ENCODE measurements around the gene SH3PXD2A.
"Not testable (repeated sequence)": the region's sequence is repeated elsewhere in the genome, so short reads cannot be mapped to it uniquely, and the experiment has no call there.

The SH3PXD2A gene

DNA sequence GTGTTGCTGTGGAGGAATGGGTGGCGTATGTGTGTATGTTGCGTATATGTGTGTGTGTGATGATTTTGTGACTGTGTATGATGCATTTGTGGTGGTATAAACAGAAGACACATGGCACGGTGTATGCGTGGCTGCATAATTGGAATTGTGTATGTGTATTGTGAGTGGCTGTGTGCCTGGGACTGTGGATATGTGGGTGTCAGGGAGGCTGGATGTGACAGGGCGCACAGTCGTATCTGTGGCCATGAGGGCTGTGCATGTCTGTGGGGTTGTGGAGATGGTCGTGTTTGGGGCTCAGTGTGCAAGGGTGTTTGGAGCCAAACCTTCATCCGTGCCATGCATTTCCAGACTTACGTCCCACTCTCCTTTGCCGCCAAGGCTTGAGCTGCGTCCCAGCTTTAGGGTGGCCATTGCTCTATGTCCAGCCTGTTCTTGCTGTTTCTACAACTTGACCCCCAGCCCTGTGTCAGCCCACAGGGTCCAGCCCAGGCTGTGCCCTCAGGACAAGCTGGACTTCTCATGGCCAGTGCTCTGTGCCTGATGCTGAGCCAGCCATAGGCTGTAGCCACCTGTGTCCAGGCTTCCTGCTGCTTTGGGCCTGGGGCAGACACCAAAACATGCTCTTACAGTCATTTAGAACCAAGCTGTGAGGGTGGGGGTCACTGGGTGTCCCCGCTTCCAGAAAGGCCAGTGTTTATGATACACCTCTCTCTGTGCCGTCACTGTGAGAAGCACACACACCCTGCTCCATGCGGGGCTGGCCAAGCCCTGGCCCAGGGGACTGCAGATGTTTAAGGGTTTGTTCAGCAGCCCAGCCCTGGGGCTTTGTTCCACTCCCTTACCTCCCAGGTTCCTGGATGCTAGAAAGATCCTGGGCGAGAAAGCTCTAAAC, 234.2 kb downstream of the SH3PXD2A start:
- no peak for DNase-seq (ENCODE audit: low read depth in 3 of 3)

DNA sequence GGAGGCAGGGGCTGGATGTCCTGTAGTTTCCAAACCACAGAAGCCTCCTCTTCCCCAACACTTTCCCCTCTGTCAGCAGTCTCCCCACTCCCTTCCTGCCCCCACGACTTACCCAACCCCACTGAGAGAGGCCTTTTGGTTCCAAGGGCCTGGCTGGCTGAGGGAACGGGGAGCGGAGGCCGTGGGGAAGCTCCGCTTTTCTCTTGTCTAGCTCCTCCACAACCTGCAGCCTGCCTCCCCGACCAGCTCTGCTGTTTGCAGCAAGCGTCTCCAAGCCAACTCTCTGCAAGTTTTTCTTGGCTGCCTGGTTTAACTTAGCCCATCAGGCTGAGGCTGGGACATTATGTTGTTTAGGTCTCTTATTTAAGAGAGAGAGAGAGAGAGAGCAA, 235.0 kb downstream of the SH3PXD2A start:
- DNase-seq (ENCODE audit: low read depth in 3 of 3) = no peak

DNA sequence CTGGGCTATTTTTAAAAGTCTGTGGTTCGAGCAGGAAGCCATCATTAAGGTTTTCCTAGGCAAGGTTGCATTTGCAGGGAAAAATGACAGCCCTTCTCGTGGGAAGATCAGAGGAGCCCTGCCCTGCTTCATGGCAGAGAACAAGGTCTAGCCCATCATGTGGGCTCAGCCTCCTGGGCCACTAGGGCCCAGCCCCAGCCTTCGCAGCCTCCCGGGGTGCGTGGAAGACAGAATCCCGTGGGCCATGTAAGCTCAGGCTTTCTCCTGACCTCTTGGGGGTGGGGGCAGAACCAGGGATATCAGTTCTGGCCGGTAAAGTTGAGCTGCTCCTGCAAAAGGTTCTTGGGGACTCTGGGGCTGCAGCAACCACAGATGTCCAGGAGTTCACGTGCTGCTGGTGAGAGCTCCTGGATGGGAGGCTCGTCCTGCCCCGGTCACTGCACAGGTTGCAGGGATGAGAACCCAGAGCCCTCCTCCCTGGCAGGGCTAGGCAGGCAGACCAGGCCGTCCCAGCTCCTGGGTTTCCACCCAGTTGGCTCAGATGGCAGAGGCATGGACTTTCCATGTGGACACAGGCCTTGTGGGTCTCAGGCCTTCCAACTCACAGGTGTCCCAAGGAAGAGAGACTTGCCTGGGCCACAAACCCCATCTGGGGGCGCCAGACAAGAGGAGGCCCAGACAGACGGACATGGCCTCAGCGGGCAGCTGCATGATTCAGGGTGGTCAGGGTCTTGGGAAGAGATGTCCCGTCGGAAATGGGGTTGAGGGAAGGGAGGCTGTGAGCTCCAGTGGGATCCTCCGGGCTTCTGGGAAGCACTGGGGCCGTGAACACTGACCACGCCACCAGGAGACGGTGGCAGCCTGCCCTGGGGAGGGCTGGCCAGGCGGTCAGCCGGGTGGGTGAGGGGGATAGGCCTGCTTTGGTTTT, 235.7 kb downstream of the SH3PXD2A start:
- DNase-seq (ENCODE audit: low read depth in 3 of 3) = no peak

DNA sequence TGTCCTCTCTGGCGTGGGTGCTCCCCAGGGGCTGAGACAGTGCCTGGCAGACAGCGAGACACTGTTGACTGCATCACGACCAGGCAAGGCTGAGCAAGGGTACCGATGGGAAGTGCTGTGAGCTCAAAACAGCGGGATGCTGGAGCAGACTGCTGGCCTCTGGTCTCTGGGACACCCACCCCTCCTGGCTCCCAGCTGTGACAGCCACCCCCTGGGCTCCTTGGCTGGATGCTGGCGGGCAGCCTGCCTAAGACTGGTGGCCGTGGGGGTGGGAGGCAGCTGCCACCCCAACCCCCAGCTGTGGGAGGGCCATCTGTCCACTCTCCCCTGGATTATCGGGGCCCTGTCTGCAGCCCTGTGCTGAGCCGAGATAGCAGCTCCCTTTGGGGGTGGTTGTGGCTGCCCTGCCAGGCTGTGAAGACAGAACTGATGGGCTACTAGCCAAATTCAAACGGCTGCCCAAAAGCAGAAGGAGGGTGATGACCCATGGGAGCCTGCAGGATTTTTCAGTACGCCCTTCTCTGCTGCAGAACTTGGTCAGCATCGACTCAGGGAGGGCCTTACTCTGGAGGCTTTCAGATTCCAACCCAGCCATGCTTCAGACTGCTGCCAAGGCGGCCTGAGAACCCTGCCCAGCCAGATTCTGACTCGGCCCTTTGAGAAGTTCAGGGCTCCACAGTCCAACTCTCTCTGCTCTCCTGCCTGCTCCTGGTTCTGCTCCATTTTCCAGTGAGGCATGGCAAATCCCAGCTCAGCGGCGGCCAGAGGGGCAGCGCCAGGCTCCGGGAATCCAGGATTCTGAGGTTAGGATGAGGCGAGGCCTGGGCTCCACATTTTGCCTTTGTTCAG, 236.6 kb downstream of the SH3PXD2A start:
- no peak for DNase-seq (ENCODE audit: low read depth in 3 of 3)

DNA sequence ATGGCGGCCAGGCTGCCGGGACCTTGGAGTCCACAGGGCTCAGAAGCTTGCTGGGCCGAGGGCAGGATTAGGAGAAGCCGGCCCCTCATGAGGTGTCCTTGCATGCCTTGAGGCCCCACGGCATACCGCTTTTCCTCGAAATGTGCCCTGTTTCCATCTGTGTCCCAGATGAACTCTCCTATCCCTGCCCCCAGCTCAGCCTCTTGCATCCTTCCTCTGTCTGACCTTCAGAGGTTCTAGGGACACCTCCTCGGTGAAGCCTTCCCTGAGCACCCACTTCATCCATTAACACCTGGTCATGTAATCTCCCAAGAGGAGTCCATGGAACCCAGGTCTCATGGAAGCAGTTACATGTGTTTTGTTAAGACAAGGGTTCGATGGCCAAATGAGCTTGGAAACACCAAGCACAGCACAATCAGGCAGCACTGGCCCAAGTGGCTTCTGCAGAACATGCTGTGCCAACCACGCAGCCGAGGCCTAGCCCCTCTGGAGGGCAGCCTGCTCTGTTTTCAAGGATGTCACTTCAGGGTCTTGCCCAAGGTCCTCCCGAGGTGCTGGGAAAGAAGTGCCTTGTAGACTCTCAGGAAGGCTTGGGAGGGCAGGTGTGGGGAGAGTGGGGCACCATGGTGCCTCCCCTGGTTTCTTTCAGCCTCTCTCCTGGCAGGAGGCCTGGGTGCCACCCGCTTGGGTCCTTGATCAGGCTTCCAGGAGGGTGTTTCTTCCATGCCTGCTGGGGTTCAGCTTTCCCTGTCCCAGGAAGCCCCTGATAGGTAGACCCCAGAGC, 237.6 kb downstream of the SH3PXD2A start:
- no peak for DNase-seq (ENCODE audit: low read depth in 3 of 3)

DNA sequence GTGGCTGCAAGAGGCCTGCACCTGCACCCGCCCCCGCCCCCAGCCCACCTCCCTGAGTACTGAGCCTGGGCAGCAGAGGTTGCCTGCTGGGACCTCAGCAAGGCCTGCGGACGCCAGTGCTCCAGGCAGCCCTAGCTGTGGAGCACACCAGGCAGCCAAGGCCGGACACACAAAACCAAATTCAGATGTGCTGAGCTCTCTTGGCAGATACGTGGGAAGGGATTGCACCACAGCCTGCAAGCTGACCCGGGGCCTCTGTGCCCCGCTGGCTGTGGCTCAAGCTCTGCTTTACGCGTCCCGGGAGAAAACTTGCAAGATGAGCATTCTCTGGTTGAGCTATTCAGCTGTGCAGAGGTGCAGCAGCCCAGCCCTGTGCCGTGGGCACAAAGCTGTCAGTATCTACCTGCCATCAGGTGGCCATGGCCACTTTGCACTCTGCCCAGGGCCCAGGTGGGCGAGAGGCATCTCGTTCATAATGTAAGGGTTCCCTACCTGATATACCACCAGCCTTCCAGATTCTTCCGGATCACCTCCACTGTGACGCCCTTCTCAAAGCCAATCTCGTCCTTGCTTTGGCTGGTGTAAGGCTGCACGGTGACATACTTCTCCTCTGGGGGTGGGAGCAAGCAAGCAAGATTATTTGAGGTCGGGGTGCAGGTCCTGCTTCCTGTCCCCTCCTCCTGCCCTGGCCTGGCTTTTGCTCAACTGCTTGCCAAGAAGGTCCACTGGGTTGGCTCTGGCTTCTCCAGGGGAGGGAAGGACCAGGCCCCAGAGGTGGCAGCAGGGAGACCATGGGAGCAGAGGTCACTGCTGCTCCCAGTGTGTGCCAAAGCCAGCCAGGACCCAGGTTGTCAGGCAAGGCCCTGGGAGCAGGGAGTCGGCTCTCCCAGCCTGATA, 238.4 kb downstream of the SH3PXD2A start:
- DNase-seq (ENCODE audit: low read depth in 3 of 3) = no peak

DNA sequence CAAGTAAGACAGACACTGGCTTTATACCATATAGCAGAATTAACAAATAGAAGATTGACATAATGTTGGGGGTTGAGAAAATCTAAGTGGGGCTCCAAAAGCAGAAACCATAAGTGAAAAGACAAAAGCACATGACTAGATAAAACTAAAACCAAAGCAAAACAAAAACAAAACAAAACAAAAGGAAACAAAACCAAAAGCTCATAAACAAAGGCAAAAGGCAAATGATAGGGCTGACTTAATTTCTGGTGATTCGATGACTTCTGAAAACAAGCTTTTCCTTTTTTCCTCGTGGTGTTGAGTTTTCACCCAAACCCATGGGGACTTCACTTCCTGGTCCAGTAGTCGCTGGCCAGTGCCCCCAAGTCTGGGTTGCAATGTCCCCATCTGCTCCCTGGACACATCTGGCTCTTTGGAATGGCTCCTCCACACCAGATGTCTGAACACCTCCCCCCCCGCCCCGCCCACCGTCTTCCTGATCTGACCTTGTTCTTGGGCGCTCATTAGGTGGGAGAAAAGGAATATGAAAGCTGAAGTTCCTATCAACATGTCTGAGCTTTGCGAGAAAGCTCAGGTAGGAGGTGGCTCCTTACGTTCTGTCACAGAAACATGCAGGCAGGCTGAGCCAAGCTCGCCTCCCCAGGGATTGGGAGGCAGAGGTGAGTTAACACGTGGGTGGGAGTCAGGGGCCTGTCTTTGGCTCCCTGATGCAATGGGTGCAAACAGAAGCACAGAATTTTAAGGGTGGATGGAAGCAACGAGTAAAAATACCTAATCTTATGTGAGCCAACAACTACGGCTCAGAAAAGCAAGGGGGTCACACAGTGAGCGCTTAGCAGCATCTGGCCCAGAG, 240.8 kb downstream of the SH3PXD2A start:
- no peak for DNase-seq (ENCODE audit: low read depth in 3 of 3)

DNA sequence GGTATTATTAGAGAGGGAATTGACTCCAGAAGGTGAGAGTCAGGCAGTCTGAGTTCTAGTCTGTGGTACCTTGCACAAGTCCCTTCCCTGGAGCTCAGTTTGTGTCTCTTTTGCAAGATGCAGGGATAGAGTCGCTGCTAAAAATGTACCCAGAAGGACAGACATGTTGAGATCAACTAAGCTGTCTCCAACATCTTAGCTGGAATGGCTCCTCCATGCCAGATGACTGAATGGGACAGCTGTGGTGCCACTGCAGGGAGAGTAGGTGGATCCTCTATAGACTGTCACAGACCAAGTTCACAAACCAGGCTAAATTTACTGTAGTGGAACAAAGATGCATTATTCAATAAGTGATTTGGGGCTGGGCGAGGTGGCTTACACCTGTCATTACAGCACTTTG, 241.8 kb downstream of the SH3PXD2A start:
- no peak for DNase-seq (ENCODE audit: low read depth in 3 of 3)

DNA sequence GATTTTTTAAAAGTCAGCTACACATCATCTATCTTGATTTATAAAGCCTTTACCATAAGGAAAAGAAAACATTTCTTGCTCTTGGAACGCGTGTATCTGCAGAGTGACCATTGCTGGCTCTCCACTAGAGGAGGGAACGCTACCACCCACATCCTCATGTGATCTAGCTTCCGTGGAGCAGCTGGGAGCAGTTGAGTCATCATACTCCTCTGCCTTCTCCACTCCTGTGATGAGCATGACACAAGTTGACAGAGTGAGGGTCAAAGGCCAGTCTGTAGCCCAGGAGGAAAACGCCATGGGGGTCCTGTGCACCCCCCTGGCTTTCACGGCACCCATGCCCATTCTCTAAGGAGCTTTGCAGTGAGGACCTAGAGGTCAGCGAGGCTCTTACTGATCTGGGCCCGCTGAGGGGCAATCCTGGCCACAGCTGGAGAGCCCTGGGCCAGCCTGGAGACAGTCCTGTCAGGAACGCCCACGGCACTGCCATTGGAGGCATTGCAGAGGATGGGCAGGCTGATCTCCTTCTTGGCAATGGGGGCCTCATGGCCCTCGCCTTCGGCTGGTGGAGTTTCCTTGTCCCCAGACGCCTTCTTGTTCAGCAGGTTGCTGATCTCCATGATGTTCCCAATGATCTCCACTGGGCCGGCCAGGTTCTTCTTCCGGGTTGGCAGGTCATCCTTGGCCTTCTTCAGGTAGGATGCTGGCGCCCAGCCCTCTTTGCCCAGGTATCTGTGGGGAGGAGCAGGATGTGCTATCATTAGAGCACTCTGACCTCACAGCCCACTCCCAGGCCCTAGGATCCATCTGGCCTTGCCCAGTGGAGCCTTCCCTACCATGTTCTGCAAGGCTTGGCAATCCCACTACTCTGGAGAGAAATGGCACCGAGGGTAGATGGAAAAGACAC, 242.7 kb downstream of the SH3PXD2A start:
- DNase-seq (ENCODE audit: low read depth in 3 of 3) = no peak

DNA sequence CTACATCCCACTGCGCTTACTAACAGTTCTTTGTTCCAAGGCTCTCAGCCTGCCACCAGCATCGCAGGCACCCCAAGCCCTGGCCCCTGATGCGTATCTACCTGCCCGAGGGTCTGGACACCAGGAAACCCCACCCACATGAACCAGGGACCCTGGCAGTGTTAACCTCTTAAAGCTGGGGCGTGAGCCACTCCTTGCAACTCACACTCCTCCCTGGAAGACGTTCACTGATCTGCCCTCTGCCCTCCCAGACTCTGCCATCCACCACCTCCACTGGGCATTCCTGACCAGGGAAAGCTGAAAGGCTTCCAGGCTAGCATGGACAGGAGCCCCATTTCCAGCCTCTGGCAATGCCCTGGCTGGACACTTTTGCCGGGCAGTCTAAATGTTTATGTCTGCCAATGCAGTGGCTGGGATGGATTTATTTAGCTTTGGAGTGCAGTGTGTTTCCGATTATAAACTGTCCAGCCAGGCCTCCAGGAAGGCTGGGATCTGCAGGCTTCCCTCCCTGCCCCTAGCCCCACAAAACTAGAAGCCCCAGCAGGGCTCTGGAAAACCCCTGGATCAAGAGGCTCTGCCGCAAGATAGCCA, 244.4 kb downstream of the SH3PXD2A start:
- no peak for DNase-seq (ENCODE audit: low read depth in 3 of 3)

DNA sequence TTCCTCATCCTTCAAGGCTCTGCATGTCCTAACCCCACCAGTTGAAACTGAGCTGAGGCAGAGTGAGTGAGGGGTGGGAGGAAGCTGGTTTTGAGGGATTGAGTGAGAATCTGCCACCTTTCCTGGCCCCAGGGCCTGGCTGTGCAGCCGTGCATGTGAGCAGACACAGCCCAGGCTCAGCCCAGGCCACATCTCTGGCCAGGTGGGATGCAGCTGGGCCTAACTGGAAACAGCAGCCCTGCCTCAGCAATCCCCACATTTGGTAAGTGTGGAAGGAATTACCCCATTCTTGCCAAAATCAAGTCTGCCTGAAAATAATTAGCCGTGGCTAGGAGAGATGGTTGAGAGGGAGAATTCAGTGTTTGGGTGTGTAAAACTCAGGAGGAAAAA, 245.3 kb downstream of the SH3PXD2A start:
- no peak for DNase-seq (ENCODE audit: low read depth in 3 of 3)

DNA sequence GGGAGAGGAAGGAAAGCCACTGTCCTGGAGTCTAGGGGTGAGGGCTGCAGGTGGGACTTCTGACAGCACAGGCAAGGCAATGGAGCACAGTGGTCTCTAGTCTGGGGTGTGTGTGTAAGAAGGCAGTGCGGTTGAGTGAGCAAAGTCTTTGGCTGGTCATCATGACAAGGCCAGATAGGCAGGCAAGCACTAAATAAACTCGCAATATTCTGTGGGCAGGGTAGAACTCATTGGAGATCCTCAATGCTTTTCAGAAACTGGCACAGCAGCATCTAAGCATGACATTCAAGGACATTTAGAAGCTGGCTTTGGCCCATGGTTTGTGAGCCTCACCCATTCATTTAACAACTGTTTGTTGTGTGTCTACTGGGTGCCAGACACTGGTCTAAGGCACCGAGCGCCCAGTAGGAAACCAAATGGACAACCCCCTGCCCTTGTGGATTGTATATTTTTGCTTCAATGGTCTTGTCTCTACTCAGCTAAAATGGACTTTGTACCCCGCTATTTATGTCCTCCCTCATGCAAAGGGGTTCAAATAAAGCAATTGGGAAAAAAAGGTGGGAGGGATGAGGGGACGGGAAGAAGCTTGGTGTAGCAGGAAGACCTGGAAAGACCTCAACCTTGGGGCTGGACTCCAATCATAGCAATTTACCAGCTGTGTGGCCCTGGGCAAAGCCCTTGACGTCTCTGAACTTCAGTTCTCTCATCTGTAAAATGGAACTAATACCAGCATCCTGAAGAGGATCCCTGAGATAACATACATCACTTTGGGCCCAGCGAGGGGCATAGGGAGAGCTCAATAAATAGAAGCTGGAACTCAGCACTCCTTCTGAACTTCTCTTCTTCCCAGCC, 245.9 kb downstream of the SH3PXD2A start:
- no peak for DNase-seq (ENCODE audit: low read depth in 3 of 3)

DNA sequence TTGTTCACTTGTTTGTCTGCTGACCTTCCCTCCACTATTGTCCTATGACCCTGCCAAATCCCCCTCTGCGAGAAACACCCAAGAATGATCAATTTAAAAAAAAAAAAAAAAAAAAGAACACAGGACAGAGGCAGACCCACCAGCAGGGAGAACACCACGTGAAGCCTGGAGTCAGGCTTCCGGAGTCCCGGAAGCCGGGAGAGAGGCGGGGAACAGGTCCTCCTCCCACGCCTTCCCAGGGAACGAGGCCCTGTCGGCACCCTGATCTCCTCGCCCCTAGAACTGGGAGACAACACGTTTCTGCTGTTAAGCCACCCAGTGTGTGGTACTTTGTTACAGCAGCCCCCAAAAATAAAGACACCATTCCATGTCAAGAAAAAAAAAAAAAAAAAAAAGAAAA, 247.3 kb downstream of the SH3PXD2A start:
- not testable (repeated sequence) for DNase-seq (ENCODE audit: low read depth in 3 of 3)

DNA sequence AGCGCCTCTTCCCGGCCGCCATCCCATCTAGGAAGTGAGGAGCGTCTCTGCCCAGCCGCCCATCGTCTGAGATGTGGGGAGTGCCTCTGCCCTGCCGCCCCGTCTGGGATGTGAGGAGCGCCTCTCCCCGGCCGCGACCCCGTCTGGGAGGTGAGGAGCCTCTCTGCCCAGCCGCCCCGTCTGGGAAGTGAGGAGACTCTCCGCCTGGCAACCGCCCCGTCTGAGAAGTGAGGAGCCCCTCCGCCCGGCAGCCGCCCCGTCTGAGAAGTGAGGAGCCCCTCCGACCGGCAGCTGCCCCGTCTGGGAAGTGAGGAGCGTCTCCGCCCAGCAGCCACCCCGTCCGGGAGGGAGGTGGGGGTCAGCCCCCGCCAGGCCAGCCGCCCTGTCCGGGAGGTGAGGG, 248.3 kb downstream of the SH3PXD2A start:
- not testable (repeated sequence) for DNase-seq (ENCODE audit: low read depth in 3 of 3)

DNA sequence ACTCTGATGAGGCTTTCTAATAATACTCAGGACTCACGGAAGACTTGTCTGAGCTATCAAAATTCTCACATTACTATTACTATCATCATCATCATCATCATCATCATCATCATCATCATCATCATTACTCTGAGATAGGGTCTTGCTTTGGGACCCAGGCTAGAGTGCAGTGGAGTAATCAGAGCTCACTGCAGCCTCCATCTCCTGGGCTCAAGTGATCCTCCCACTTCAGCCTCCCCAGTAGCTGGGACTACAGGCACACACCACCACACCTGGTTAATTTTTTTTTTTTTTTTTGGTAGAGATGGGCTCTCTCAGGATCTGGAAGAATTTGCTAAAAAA, 249.3 kb downstream of the SH3PXD2A start:
- DNase-seq (ENCODE audit: low read depth in 3 of 3) = not testable (repeated sequence)

DNA sequence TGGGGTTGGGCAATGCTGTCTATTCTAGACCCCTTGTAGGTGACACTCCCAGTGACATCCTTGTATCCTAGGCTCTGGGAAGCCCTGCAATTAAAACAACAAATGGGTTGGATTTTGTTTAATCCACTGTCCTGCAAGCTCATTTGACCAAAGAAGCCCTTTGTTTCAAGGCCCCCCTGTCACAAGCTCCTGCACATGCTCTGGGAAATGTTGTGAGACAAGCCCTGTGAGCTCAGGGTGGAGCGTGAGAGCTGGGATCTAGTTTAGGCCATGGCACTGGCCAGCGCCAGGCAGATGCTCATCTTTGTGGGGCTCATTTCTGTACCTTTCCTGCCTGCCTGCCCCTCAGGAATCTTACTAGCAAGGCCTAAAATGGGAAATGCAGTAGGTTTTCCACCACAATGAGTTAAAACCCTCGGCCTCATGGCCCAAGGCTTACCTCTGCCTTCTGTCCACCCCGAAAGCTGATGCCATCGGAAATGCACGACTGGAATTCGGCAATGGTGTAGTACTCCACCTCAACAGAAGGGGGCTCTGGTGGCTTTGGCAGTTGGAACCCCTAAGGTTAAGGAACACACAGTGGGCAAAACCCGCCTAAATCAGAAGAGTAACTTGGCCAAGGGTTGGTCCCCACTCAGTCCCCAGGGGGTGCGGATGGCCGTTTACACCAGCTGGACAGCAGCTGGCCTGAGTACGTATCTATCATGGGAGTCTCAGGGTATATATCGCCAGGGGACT, 249.8 kb downstream of the SH3PXD2A start:
- DNase-seq (ENCODE audit: low read depth in 3 of 3) = no peak

Measured in stimulated activated CD4-positive, alpha-beta T cell treated with anti-CD3 and anti-CD28 coated beads, TNF-alpha, amount 100 ng/mL, for 4 hours (primary cell).